Measurements from ENCODE around the gene UNC13B.

UNC13B gene

DNA sequence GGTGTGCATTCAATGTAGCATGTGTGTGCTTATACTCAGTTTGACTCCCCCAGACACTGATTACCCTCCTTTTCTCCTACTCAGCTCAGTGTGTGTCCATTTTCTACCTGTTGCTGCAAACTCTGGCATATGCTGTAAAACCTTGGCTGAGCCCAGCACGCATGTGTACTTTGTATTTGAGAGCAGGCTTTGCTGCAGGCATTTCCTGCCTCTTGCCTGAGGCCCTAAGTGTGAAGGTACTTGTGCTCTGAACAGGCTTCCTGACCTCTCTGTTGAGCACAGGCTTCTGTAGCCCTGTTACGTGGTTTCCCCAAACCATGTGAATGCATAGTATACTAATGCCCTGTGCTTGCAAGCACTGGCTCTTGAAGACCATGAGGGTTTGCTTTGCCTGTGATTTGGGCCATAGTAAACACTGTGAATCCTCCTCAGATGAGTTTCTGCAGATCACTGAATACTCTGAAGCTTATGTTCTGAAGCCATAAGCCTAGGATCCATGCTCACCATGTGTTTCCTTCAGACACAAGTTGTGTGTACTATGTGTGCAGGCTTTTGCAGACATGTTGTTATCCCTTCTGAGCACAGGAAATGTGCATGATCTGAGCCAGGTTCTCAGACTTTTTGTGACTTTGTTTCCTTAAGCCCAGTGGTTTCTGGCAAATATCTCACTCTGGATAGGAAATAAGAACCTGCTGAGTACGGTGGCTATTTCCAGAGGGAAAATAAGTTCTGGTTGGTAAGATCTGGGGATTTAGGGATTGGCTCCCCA, 203.2 kb downstream of the UNC13B start:
- Mint-ChIP-seq H3K36me3 (ENCODE audit: insufficient read depth) (no peaks in the 10 kb centered on the region), H3K4me3 (no peak overlapping the region), H3K4me1 (no peaks in the 10 kb centered on the region), H3K27me3 (peaks cover 6% of the 10 kb centered on the region), H3K9me3 (no peaks in the 10 kb centered on the region), H3K27ac (ENCODE audit: low read depth) (no peak overlapping the region)
- no peak for ATAC-seq (replicated peaks; ENCODE audit: extremely low read depth, poor library complexity, severe bottlenecking)
- no peak for DNase-seq (ENCODE audit: low spot score in 2 of 2)

DNA sequence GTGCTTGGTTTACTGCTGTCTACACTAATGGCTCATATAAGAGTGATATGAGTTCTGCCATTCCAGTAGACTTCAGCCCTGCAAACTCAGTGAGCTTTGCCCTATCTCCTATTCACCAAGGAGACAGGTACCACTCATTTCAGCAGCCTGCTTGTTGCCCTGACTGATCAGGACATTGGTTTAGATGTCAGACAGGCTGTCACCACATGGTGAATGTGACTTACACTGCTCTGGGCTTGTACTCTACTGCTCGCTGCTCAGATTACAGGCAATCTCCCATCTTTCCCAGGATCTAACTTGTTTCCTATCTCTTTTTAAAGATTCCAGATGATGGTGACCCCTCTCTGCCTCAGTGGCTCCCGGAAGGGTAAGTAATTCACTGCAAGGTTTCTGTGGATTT, 204.8 kb downstream of the UNC13B start:
- no peak for DNase-seq (ENCODE audit: low spot score in 2 of 2)

DNA sequence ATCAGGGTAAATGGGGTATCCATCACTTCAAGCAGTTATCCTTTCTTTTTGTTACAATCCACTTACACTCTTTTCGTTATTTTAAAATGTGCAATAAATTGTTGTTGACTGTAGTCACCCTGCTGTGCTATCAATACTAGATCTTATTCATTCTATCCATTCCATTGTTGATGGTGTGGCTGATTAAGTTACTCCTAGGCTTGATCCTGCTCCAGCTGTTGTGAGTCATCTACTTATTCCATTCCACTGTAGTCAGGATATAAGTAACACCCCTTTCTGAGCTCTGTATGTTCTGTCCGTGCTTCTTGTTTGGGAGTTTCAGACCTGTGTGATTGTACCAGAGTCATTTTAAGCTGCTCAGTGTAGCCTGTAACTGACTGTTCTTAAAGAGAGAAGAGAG, 205.6 kb downstream of the UNC13B start:
- DNase-seq (ENCODE audit: low spot score in 2 of 2), result no peak
- no peak for ATAC-seq (replicated peaks; ENCODE audit: extremely low read depth, poor library complexity, severe bottlenecking)
- no peaks in the 10 kb centered on the region for H3K4me1 Mint-ChIP-seq

More for the DNA sequence above, 204.8 kb downstream of the UNC13B start:
- Mint-ChIP-seq H3K9me3 (no peaks in the 10 kb centered on the region), H3K4me3 (no peak overlapping the region), H3K27ac (ENCODE audit: low read depth) (no peak overlapping the region), H3K4me1 (no peaks in the 10 kb centered on the region), H3K36me3 (ENCODE audit: insufficient read depth) (no peaks in the 10 kb centered on the region), H3K27me3 (peaks cover 10% of the 10 kb centered on the region)
- no peak for ATAC-seq (replicated peaks; ENCODE audit: extremely low read depth, poor library complexity, severe bottlenecking)

DNA sequence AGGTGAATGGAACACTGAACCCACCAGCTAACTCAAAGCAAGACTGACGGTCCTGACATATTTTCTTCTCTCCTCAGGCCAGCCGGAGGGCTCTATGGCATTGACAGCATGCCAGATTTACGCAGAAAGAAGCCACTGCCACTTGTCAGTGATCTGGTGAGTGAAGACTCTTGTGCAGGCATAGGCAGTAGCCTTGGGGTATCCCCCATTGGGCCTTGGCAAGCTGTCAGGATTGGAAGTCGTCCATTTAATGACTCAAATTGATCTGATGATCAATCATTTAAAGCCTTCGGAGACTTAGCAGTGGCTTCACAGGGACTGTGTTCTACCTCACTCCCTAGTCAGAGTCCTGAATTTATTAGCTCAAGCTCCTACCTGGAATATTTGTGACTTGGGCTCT, 208.4 kb downstream of the UNC13B start:
- H3K27ac Mint-ChIP-seq (ENCODE audit: low read depth), result no peak overlapping the region
- H3K27me3 Mint-ChIP-seq, result peaks cover 10% of the 10 kb centered on the region
- DNase-seq (ENCODE audit: low spot score in 2 of 2) (no peak), ATAC-seq (replicated peaks; ENCODE audit: extremely low read depth, poor library complexity, severe bottlenecking) (no peak)
- H3K4me1 Mint-ChIP-seq, result no peaks in the 10 kb centered on the region
- H3K4me3 Mint-ChIP-seq, result no peak overlapping the region
- no peaks in the 10 kb centered on the region for H3K9me3 Mint-ChIP-seq
- no peaks in the 10 kb centered on the region for H3K36me3 Mint-ChIP-seq (ENCODE audit: insufficient read depth)

More for the DNA sequence above, 205.6 kb downstream of the UNC13B start:
- Mint-ChIP-seq H3K9me3 (no peaks in the 10 kb centered on the region), H3K27me3 (peaks cover 10% of the 10 kb centered on the region), H3K36me3 (ENCODE audit: insufficient read depth) (no peaks in the 10 kb centered on the region), H3K4me3 (no peak overlapping the region), H3K27ac (ENCODE audit: low read depth) (no peak overlapping the region)

DNA sequence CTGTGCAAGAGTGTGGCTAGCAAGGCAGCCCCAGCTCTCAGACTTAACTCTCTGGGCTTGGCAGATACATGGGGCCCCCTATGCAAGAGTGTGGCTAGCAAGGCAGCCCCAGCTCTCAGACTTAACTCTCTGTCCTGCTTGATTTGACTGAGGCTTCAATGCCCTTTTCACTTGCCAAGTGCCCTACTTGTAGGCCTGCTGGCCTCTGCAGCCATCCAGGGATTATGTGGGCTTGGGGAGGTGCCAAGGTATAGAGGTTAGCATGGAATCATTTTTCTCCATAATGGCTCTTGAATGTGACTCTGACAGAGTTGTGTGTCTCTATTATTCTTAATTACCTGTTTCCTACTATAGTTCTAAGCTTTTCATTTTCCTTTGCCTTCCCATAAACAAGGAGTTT, 212.6 kb downstream of the UNC13B start:
- no peak for DNase-seq (ENCODE audit: low spot score in 2 of 2)
- peaks cover 10% of the 10 kb centered on the region for H3K27me3 Mint-ChIP-seq
- H3K27ac Mint-ChIP-seq (ENCODE audit: low read depth), result no peak overlapping the region
- no peaks in the 10 kb centered on the region for H3K4me1 Mint-ChIP-seq
- no peaks in the 10 kb centered on the region for H3K9me3 Mint-ChIP-seq
- ATAC-seq (replicated peaks; ENCODE audit: extremely low read depth, poor library complexity, severe bottlenecking), result no peak
- H3K36me3 Mint-ChIP-seq (ENCODE audit: insufficient read depth), result no peaks in the 10 kb centered on the region
- H3K4me3 Mint-ChIP-seq, result no peak overlapping the region

DNA sequence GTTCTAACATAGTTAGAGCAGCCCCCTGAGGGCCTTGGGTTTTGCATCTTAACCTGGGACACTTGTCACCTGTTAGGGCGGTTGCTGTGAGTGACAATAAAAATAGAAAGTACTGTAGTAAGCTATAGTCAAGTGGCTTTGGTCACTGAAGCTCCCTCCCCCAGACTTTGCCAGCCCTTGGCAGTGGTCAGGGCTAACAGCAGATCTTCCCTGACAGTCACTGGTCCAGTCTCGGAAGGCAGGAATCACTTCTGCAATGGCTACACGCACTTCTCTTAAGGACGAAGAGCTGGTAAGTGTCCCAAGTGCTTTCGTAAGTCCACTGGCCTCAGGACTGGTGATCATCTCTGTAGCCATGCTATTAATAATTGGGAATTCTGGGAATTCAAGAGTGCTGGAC, 213.1 kb downstream of the UNC13B start:
- Mint-ChIP-seq H3K27ac (ENCODE audit: low read depth) (no peak overlapping the region), H3K27me3 (peaks cover 6% of the 10 kb centered on the region), H3K4me1 (no peaks in the 10 kb centered on the region), H3K36me3 (ENCODE audit: insufficient read depth) (no peaks in the 10 kb centered on the region), H3K4me3 (no peak overlapping the region), H3K9me3 (no peaks in the 10 kb centered on the region)
- DNase-seq (ENCODE audit: low spot score in 2 of 2) (no peak), ATAC-seq (replicated peaks; ENCODE audit: extremely low read depth, poor library complexity, severe bottlenecking) (no peak)

DNA sequence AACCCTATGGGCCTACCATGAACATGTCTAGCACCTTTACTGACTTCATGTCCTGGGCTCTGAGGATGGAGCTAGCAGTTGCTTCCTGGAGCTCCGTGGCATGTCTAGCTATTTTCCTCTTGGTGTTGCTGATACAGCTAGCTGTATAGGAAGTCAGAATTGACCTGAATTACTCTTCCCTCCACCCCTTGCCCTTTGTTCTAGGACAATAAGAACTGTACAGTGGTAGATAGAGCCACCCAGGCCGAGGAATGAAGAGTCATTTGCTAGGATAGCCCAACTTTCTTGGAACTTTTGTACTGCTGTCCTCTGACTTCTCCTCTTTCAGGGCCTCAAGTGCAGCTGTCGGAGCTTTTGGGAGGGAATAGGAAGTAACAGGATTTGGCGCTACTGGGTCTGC, 218.2 kb downstream of the UNC13B start:
- DNase-seq (ENCODE audit: low spot score in 2 of 2) (no peak), ATAC-seq (replicated peaks; ENCODE audit: extremely low read depth, poor library complexity, severe bottlenecking) (no peak)
- Mint-ChIP-seq H3K36me3 (ENCODE audit: insufficient read depth) (no peaks in the 10 kb centered on the region), H3K27ac (ENCODE audit: low read depth) (no peak overlapping the region), H3K4me1 (no peaks in the 10 kb centered on the region), H3K27me3 (peaks cover 3% of the 10 kb centered on the region), H3K4me3 (no peak overlapping the region), H3K9me3 (no peaks in the 10 kb centered on the region)

DNA sequence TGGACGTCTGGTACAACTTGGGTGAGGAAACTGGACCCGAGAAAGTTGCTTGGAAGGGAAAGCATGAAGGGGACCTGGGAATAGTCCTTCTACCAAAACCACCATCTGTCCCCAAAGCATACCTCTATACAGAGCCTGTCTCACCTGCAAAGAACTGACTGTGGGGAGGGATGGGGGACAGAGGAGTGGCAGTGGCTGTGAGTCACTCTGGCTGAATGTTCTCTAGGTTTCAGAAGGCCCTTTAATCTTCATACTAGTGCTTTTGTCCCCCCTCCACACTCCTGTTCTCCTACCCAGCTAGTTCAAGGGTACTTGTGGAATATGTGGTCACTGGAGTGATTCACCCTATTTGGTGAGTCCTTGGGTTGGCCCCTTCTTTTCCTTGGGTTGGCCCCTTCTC, 218.8 kb downstream of the UNC13B start:
- no peak overlapping the region for H3K4me3 Mint-ChIP-seq
- no peaks in the 10 kb centered on the region for H3K36me3 Mint-ChIP-seq (ENCODE audit: insufficient read depth)
- ATAC-seq (replicated peaks; ENCODE audit: extremely low read depth, poor library complexity, severe bottlenecking) (no peak), DNase-seq (ENCODE audit: low spot score in 2 of 2) (no peak)
- H3K4me1 Mint-ChIP-seq, result no peaks in the 10 kb centered on the region
- no peaks in the 10 kb centered on the region for H3K9me3 Mint-ChIP-seq
- H3K27ac Mint-ChIP-seq (ENCODE audit: low read depth), result no peak overlapping the region
- H3K27me3 Mint-ChIP-seq, result peaks cover 9% of the 10 kb centered on the region

DNA sequence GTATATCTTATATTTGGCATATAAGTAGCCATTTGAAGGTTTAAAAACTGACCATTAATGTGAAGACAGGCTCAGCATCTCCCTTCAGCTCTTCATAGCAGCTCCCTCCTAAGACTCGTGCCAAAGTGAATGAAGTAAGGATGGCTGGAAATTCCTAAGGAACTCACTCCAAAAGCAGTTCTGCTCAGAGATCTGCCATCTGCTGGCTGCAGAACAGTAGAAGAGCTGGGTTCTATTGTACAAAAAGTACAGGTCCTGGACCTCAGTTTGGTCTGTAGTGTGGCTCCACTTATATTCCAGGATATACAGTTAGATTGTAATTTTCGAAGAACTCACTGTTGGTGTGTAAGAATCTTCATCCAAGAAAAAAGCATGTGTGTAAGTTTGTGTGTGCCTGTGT, 223.2 kb downstream of the UNC13B start:
- DNase-seq (ENCODE audit: low spot score in 2 of 2) (no peak), ATAC-seq (replicated peaks; ENCODE audit: extremely low read depth, poor library complexity, severe bottlenecking) (no peak)
- Mint-ChIP-seq H3K27me3 (peaks cover 35% of the 10 kb centered on the region), H3K9me3 (no peaks in the 10 kb centered on the region), H3K4me1 (no peaks in the 10 kb centered on the region), H3K27ac (ENCODE audit: low read depth) (no peak overlapping the region), H3K4me3 (no peak overlapping the region), H3K36me3 (ENCODE audit: insufficient read depth) (no peaks in the 10 kb centered on the region)

DNA sequence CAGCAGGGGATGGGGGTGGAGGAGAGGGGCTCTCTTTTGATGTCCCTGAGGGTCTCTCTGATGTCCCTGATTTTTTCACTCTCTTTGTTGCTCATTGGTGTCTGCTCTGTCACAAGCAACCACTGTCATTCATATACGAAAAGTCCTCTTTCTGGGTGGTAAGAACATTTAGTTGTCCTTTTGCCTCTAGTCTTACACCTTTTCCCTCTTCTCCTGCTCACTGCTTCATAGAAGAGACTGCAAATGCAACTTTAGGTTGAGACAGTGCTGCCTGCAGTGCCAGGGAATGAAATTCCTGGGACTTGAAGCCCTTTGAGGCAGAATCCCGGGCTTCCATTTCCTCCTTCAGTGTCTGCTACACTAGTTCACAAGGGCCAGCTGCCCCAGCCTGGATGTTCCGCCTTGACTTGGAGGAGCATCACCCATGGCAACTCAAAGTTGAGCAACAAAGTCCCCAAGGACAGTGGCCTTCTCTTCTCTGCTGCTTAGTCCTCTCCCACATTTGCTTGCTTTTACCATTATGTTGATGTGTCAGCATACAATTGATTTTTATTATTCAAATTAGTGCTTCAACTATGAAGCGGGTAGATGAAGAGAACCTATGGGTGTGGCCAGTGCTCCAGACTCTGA, 233.4 kb downstream of the UNC13B start:
- Mint-ChIP-seq H3K27me3 (peaks cover 24% of the 10 kb centered on the region), H3K4me3 (no peak overlapping the region), H3K27ac (ENCODE audit: low read depth) (no peak overlapping the region), H3K4me1 (no peaks in the 10 kb centered on the region), H3K9me3 (no peaks in the 10 kb centered on the region), H3K36me3 (ENCODE audit: insufficient read depth) (peaks cover 1% of the 10 kb centered on the region)
- ATAC-seq (replicated peaks; ENCODE audit: extremely low read depth, poor library complexity, severe bottlenecking) (no peak), DNase-seq (ENCODE audit: low spot score in 2 of 2) (no peak)

DNA sequence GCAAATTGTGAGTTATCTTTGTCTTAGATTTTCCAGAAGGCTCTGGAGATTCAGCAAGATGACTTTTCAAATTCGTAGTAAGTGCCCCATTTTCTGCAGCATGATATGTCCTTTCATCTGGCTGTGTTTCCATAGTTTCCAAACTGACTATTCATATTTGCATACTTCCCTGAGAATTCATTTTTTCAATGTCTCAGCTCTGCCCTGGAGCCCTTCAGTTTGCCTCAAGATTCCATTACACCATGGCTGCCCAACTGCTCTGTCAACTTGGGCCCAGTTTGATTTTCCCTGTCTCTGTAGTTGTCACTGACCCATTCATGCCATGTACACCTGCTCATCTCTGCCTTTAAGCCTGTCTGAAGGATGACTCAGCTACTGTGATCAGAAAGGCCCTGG, 233.9 kb downstream of the UNC13B start:
- Mint-ChIP-seq H3K4me1 (no peaks in the 10 kb centered on the region), H3K36me3 (ENCODE audit: insufficient read depth) (peaks cover 1% of the 10 kb centered on the region), H3K9me3 (no peaks in the 10 kb centered on the region), H3K27me3 (peaks cover 24% of the 10 kb centered on the region), H3K27ac (ENCODE audit: low read depth) (no peak overlapping the region), H3K4me3 (no peak overlapping the region)
- DNase-seq (ENCODE audit: low spot score in 2 of 2), result no peak
- no peak for ATAC-seq (replicated peaks; ENCODE audit: extremely low read depth, poor library complexity, severe bottlenecking)

DNA sequence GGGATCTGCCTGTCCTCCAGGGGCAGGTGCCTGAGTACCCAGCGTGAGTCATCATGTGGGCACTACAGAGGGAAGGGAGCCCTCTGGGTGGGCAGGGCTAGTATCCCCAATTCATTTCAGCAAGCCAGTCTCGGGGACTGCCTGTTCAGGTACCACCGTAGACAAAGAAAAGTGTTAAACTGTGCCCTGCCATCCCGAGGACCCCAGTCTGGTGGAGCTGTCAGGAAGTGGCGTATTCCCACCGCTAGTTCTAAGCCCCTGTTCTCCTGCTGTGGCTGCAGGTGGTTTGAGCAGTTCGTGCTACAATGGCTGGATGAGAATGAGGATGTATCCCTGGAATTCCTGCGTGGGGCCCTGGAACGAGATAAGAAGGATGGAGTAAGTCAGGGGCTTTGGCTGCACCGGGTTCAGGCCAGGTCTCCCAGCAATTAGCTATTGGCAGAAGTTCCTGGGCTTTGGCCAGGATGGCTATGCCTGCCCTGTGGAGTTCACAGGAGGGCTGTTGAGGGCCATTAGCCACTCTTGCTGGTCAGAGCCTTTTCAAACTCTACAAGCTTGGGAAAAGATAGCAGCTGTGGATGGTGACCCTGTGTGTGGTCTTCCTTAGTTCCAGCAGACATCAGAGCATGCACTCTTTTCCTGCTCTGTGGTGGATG, 234.9 kb downstream of the UNC13B start:
- Mint-ChIP-seq H3K27ac (ENCODE audit: low read depth) (no peak overlapping the region), H3K36me3 (ENCODE audit: insufficient read depth) (peaks cover 1% of the 10 kb centered on the region), H3K4me3 (no peak overlapping the region), H3K9me3 (no peaks in the 10 kb centered on the region), H3K27me3 (peaks cover 24% of the 10 kb centered on the region), H3K4me1 (no peaks in the 10 kb centered on the region)
- DNase-seq (ENCODE audit: low spot score in 2 of 2) (no peak), ATAC-seq (replicated peaks; ENCODE audit: extremely low read depth, poor library complexity, severe bottlenecking) (no peak)

DNA sequence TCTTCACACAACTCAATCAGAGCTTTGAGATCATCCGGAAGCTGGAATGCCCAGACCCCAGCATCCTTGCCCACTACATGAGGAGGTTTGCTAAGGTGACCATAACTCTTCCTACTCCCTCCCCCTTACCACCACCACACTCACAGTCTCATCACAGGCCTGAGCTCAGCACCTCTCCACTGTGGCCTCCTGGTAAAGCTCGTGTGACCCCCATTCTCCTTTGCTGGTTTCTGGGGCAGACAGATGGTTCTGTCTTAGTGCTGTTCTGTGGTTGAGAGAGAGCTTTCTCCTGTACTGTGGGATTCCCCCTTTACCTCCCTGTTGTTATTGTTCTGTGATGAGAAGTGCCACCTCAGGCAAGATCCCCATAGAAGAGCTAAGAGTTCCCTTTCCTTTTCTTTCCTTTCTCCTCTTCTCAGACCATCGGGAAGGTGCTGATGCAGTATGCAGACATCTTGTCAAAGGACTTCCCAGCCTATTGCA, 235.4 kb downstream of the UNC13B start:
- no peaks in the 10 kb centered on the region for H3K4me1 Mint-ChIP-seq
- H3K27ac Mint-ChIP-seq (ENCODE audit: low read depth), result no peak overlapping the region
- H3K9me3 Mint-ChIP-seq, result no peaks in the 10 kb centered on the region
- peaks cover 1% of the 10 kb centered on the region for H3K36me3 Mint-ChIP-seq (ENCODE audit: insufficient read depth)
- H3K27me3 Mint-ChIP-seq, result peaks cover 24% of the 10 kb centered on the region
- DNase-seq (ENCODE audit: low spot score in 2 of 2) (no peak), ATAC-seq (replicated peaks; ENCODE audit: extremely low read depth, poor library complexity, severe bottlenecking) (no peak)
- H3K4me3 Mint-ChIP-seq, result no peak overlapping the region

All from central memory CD8-positive, alpha-beta T cell (primary cell).